Panc1 (cell line): Measurements from ENCODE around the gene TIRAP. TPM values are rescaled to one million over a fixed set of nuclear protein-coding genes. Genes with fewer than 3 reads are reported as not detected.

Experiments used
- ATAC-seq: fragments of 200-7000 bp; cut with Tn5 transposase; 2 replicates; pipeline ENCODE4 v1.9.1; 2020; ENCODE audit warnings: mild to moderate bottlenecking, moderate library complexity
- BruUV-seq: library from RNA; stranded (reverse); fragments of 400-500 nt; replicated peaks from 2 replicates; lab custom pipeline; 2021; lab: Mats Ljungman, UMichigan
- CTCF ChIA-PET: fragments of 300-600 bp; sonication (Branson Sonifier 250); formaldehyde crosslinking; loops from one replicate; lab custom pipeline; 2022; ENCODE audit warnings: antibody characterized with exemption; lab: Charles Lee
- POLR2A ChIA-PET: fragments of 300-600 bp; sonication (Branson Sonifier 250); formaldehyde crosslinking; loops from one replicate; lab custom pipeline; 2022; ENCODE audit warnings: antibody characterized with exemption; lab: Charles Lee
- DNase-seq: peaks from one replicate; pipeline ENCODE4 v3.0.0-alpha.2; 2010; ENCODE audit warnings: low read depth, low spot score
- H3K27ac ChIP-seq: 2 replicates; pipeline ENCODE4 v1.5.1; 2011; ENCODE audit warnings: mild to moderate bottlenecking, low read length, inconsistent platforms
- H3K27me3 ChIP-seq: fragments of 200-500 bp; sonication (Bioruptor generic); 2 replicates; pipeline ENCODE4 v1.6.0; 2014; ENCODE audit warnings: low read length, inconsistent platforms; ENCODE audit not compliant: control insufficient read depth, insufficient read depth
- H3K36me3 ChIP-seq: fragments of 200-500 bp; sonication (Bioruptor generic); 2 replicates; pipeline ENCODE4 v1.5.1; 2014; ENCODE audit warnings: inconsistent platforms, mild to moderate bottlenecking, low read length, moderate library complexity; ENCODE audit not compliant: control insufficient read depth, insufficient read depth
- H3K4me1 ChIP-seq: 2 replicates; pipeline ENCODE4 v1.5.1; 2011; ENCODE audit warnings: inconsistent platforms, mild to moderate bottlenecking, low read length, moderate library complexity; ENCODE audit not compliant: control insufficient read depth, insufficient read depth
- H3K4me3 ChIP-seq, 2 experiments: 2 replicates each; pipeline ENCODE4 v1.5.1; 2011 to 2012; ENCODE audit warnings: low read depth in 2 of 2, low read length in 2 of 2, mild to moderate bottlenecking in 2 of 2, inconsistent platforms in 1 of 2, moderate library complexity in 1 of 2
- H3K9me3 ChIP-seq: fragments of 200-500 bp; sonication (Bioruptor generic); 2 replicates; pipeline ENCODE4 v1.5.1; 2014; ENCODE audit warnings: low read depth, mild to moderate bottlenecking, inconsistent platforms, low read length, moderate library complexity; ENCODE audit not compliant: control insufficient read depth, insufficient read depth
- POLR2AphosphoS5 ChIP-seq: IDR thresholded peaks from 2 replicates; pipeline ENCODE4 v1.6.1; 2012; ENCODE audit warnings: mild to moderate bottlenecking, low read depth, low read length, moderate library complexity
- SIN3A ChIP-seq: IDR thresholded peaks from 2 replicates; pipeline ENCODE4 v1.6.1; 2012; ENCODE audit warnings: low read depth, mild to moderate bottlenecking, low read length, moderate library complexity, borderline replicate concordance; ENCODE audit not compliant: insufficient read depth
- TCF7L2 ChIP-seq: IDR thresholded peaks from 2 replicates; pipeline ENCODE4 v1.6.1; 2011; ENCODE audit warnings: mild to moderate bottlenecking, low read depth, low read length, inconsistent platforms
- in situ Hi-C: cut with HindIII; loops from 2 replicates; pipeline ENCODE4 v1.10.0; 2016; ENCODE audit warnings: low sequenced_read_pairs, low pct_unique_long_range_greater_than_20kb
- intact Hi-C: fragments of 100-400 bp; cut with micrococcal nuclease; formaldehyde crosslinking; loops from one replicate; pipeline ENCODE4 v1.10.0; 2022; ENCODE audit not compliant: unreplicated experiment
- total RNA-seq: library from RNA; stranded (reverse); gene quantifications from one replicate; pipeline ENCODE4 v1.2.1, GENCODE V29; 2021; ENCODE audit not compliant: unreplicated experiment
- TF ChIP-seq, protein P1 (sequence below), 2 experiments: IDR thresholded peaks; 2 replicates each; pipeline ENCODE4 v1.6.1; 2011 to 2012; ENCODE audit warnings: low read depth in 2 of 2, control low read depth in 1 of 2, low read length in 1 of 2, mild to moderate bottlenecking in 1 of 2, moderate library complexity in 1 of 2; ENCODE audit not compliant: insufficient read depth in 1 of 2
- TF ChIP-seq, protein P2 (sequence below): fragments of 450-650 bp; IDR thresholded peaks from 2 replicates; pipeline ENCODE4 v1.5.1; 2017; ENCODE audit warnings: mild to moderate bottlenecking

The TIRAP gene
- total RNA-seq, 1 experiment from 2014 or later: 19.3 TPM

DNA sequence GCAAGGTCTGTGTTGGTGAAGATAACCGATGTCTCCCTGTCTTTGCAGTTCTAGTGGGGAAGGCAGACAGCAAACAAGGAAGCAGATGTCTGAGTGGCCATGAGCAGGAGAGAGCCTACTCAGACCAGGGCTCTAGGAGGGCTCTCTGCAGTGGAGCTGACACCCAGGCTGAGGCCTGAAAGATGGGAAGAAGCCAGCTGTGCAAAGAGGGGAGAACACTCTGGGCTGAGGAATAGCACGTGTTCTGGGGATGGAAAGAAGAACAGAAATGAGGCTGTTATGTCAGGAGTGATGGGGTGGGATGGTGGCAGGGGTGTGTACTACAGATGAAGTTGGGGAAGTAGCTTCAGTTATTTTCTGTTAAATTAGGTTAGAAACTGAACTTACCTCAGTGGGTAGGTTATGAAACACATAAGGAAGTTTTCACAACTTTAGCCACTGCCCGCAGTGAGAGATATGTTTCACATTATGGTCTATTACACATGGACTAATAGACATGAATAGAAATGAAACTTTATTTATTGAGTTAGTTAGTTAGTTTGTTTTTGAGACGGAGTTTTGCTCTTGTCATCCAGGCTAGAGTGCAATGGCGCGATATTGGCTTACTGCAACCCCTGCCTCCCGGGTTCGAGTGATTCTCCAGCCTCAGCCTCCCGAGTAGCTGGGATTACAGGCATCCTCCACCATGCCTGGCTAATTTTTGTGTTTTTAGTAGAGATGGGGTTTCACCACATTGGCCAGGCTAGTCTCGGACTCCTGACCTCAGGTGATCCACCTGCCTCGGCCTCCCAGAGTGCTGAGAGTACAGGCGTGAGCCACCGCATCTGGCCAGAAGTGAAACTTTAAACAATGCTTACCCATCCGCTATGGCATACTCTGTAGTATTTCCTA is 28.8 kb downstream of the TIRAP start:
- ChIA-PET POLR2A (no interaction called here), CTCF (interaction anchor here (1.7 kb wide), 1 partner anchor 169 kb away, joined by 27 read pairs; no protein-coding TSS in a partner anchor)
- intact Hi-C loops (loop anchor here (10.0 kb wide), 1 partner anchor 113 kb away; no protein-coding TSS in a partner anchor), in situ Hi-C loops (no loop called here)
- BruUV-seq: no TSS peak
- Histone ChIP-seq H3K4me1 (no peaks in the 10 kb centered on the region), H3K27me3 (no peaks in the 10 kb centered on the region), H3K27ac (no peak overlapping the region), H3K36me3 (no peaks in the 10 kb centered on the region), H3K4me3 (no peak overlapping the region), H3K9me3 (no peaks in the 10 kb centered on the region)
- ATAC-seq (no peak), DNase-seq (no peak)
- TF ChIP-seq, protein P1, sequence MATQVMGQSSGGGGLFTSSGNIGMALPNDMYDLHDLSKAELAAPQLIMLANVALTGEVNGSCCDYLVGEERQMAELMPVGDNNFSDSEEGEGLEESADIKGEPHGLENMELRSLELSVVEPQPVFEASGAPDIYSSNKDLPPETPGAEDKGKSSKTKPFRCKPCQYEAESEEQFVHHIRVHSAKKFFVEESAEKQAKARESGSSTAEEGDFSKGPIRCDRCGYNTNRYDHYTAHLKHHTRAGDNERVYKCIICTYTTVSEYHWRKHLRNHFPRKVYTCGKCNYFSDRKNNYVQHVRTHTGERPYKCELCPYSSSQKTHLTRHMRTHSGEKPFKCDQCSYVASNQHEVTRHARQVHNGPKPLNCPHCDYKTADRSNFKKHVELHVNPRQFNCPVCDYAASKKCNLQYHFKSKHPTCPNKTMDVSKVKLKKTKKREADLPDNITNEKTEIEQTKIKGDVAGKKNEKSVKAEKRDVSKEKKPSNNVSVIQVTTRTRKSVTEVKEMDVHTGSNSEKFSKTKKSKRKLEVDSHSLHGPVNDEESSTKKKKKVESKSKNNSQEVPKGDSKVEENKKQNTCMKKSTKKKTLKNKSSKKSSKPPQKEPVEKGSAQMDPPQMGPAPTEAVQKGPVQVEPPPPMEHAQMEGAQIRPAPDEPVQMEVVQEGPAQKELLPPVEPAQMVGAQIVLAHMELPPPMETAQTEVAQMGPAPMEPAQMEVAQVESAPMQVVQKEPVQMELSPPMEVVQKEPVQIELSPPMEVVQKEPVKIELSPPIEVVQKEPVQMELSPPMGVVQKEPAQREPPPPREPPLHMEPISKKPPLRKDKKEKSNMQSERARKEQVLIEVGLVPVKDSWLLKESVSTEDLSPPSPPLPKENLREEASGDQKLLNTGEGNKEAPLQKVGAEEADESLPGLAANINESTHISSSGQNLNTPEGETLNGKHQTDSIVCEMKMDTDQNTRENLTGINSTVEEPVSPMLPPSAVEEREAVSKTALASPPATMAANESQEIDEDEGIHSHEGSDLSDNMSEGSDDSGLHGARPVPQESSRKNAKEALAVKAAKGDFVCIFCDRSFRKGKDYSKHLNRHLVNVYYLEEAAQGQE (IDR thresholded peaks at IDR 0.05; ENCODE audit: insufficient read depth in 1 of 2, low read depth in 2 of 2, low read length in 1 of 2): no peak
- TF ChIP-seq SIN3A: no peak
- TF ChIP-seq POLR2AphosphoS5: no peak
- no peak for TF ChIP-seq TCF7L2
- TF ChIP-seq, protein P2, sequence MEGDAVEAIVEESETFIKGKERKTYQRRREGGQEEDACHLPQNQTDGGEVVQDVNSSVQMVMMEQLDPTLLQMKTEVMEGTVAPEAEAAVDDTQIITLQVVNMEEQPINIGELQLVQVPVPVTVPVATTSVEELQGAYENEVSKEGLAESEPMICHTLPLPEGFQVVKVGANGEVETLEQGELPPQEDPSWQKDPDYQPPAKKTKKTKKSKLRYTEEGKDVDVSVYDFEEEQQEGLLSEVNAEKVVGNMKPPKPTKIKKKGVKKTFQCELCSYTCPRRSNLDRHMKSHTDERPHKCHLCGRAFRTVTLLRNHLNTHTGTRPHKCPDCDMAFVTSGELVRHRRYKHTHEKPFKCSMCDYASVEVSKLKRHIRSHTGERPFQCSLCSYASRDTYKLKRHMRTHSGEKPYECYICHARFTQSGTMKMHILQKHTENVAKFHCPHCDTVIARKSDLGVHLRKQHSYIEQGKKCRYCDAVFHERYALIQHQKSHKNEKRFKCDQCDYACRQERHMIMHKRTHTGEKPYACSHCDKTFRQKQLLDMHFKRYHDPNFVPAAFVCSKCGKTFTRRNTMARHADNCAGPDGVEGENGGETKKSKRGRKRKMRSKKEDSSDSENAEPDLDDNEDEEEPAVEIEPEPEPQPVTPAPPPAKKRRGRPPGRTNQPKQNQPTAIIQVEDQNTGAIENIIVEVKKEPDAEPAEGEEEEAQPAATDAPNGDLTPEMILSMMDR: no peak

DNA sequence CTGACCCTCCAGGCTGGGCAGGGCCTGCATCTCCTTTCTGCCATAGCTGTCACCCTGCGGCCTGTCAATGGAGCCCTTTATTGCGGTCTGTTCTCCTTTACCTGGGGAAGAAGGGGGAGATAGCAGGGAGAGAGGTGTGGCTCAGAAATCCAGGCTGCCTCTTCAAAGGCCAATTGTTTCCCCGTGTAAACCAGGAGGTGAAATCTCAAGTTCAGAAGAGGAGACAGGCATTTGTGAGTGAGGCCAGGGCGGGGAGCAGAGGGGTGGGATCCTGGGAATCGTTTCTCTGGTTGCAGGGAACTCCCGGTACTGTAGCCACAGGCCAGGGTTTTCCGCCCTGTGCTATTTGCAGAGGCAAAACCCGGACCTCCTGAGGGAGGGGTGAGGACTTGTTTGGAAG is 30.1 kb downstream of the TIRAP start:
- no peaks in the 10 kb centered on the region for H3K36me3 ChIP-seq
- ATAC-seq (no peak), DNase-seq (no peak)
- in situ Hi-C loops (no loop called here), intact Hi-C loops (loop anchor here (10.0 kb wide), 1 partner anchor 112 kb away; no protein-coding TSS in a partner anchor)
- H3K4me1 ChIP-seq: no peaks in the 10 kb centered on the region
- CTCF ChIA-PET: no interaction called here
- no TSS peak for BruUV-seq
- no peaks in the 10 kb centered on the region for H3K27me3 ChIP-seq
- no peak overlapping the region for H3K4me3 ChIP-seq
- TF ChIP-seq, protein P1 (IDR thresholded peaks at IDR 0.05; ENCODE audit: insufficient read depth in 1 of 2, low read depth in 2 of 2, low read length in 1 of 2): no peak
- TF ChIP-seq POLR2AphosphoS5 (no peak), SIN3A (no peak), TCF7L2 (no peak)
- TF ChIP-seq, protein P2: no peak
- no peaks in the 10 kb centered on the region for H3K9me3 ChIP-seq
- no peak overlapping the region for H3K27ac ChIP-seq
- POLR2A ChIA-PET: no interaction called here
